IPS-18c (cell line): ENCODE results near the gene PLCD1.

Experiments
- H3K4me3 ChIP-seq: 2 replicates; pipeline ENCODE4 v1.7.0; 2013; ENCODE audit warnings: low read depth, mild to moderate bottlenecking, low read length, moderate library complexity; ENCODE audit not compliant: insufficient read depth
- H3K9me3 ChIP-seq: one replicate; pipeline ENCODE4 v1.6.1; 2013; ENCODE audit warnings: mild to moderate bottlenecking, low read length, moderate library complexity; ENCODE audit not compliant: control insufficient read depth, insufficient read depth

The PLCD1 gene

DNA sequence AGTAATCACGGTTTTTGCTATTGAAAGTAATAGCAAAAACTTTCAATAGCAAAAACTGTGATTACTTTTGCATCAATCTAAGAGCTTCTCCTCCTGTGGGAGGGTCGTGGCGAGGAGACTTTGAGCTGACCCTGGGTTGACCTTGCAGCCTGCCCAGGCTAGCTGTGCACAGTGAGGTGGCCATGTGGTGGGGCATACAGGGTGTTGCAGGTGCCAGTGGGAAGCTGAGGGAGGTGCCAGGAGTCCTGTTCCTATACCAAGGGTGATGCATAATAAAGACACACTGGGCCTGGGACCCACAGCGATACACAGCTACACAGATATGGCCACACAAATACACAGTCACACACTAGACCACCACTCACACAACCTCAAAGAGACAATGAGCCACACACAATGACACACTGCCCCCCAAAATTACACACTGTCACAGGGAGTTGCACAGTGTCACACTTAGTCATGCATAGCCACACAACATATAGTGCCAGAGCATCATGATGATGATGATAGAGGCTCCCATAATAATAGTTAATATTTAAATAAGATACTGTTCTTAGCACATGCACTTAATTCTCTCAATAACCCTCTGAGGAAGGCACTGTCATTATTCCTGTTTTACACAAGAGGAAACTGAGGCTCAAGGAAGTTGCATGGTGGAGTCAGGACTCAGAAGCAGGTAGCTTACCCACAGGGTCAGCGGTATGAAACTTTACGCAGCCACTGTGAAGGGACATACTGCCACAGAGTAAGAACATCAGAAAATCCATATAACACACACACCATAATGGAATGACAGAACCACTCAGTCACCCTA, 6.3 kb downstream of the PLCD1 start:
- no peaks in the 10 kb centered on the region for H3K9me3 ChIP-seq
- no peak overlapping the region for H3K4me3 ChIP-seq

- no peaks in the 10 kb centered on the region for H3K9me3 ChIP-seq
Measured at GRCh38 chr3:38022301-38022700, 7.1 kb downstream of the PLCD1 start.

DNA sequence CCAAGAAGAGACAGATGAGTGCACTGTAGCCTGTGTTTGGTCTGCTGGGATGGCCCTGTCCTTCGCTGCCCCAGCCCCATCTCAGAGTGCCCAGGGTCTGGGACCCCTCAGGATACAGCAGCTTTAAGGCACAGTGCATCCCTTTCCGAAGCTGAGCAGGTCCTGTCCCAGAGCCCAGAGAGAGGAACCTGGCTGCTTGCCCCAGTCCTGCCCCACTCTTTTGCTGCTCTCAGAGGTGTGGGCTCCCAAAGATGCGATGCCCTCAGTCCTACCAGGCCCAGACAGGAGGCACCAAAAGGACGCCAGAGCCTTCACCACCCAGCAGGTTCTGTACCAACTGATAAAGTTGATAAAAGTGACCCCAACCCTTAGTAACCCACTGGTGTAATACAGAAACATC, 8.2 kb downstream of the PLCD1 start:
- Histone ChIP-seq H3K9me3 (no peaks in the 10 kb centered on the region), H3K4me3 (no peak overlapping the region)

More at GRCh38 chr3:38022301-38022700, 7.1 kb downstream of the PLCD1 start:
- H3K4me3 ChIP-seq = no peak overlapping the region

GRCh38 chr3:38020342-38020726, 9.1 kb downstream of the PLCD1 start:
- Histone ChIP-seq H3K4me3 (no peak overlapping the region), H3K9me3 (no peaks in the 10 kb centered on the region)

DNA sequence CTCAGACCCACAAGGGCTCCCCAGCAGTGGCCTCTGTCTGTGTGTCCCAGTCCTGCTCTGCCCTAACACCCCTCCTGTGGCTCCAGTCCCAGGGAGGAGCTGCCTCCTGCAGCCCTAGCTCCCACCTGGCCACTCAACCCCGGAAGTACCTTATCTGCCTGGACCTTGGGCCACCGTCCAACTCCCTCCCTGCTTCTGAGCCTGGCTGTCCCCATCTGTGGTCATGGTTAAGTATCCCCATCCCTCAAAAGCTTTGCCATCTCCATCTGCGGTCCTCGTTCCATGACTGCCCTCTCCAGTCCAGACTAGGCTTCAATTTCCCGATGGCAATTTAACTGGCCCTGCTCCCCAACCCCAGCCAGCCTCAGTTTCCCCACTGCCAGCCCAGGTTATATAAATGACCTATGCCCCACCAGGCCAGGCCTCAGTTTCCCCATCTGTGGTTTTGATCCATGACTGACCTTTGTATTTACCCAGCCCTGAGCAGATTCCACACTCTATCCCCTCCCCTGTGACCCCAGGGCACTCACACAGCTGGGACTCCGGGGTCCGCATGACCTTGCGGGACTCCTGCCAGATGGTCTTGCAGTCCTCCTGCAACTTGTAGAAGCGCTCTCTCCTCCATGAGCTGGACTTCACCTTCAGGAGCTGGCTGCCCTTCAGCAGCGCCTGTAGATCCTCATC, 9.6 kb downstream of the PLCD1 start:
- no peak overlapping the region for H3K4me3 ChIP-seq
- no peaks in the 10 kb centered on the region for H3K9me3 ChIP-seq

DNA sequence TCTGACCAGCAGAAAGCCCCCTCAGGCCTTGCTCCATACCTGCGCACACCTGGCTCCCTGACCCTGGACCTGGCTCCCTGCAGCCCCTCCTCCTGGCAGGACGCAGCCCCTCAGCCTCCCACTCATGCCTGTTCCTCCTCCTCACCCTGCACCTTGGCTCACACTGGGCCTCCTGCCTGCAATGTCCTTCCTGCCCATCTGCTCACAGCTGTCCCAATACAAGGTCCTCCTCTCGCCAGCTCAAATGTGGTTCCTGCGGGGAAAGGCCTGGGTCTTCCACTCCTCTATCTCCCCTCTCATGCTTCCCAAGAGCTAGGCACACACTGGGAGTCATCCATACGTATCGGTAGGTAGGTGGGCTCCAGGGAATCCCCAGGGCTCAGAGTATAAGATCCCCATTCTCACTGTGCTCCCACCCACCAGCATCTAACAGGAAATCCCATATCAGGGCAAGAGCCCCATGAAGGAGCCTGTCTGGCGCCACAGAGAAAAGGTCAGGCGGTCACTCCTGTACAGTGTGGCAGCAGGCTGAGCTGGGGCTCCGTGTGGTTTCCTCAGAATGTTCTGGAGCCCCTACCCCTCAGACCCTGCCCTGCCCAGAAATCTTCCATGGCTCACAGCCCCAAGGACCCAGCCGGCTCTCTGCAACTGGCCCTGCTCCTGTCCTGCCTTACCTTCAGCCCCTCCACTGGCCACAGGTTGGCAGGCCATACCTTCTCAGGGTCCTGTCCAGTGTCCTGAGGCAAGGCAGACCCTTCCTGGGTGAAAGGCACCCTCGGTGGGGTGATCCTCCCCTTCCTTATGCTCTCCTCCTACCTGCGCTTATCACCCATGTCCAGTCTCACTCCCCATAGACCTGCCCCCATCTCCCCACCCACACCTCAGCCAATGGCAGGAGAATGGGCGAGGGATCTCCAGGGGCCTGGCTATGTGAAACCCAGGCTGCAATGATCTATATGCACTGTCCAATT, 10.9 kb downstream of the PLCD1 start:
- H3K9me3 ChIP-seq = no peaks in the 10 kb centered on the region
- H3K4me3 ChIP-seq = no peak overlapping the region

- H3K9me3 ChIP-seq = no peaks in the 10 kb centered on the region
- H3K4me3 ChIP-seq = no peak overlapping the region
Measured at GRCh38 chr3:38017445-38018295, 11.8 kb downstream of the PLCD1 start.

DNA sequence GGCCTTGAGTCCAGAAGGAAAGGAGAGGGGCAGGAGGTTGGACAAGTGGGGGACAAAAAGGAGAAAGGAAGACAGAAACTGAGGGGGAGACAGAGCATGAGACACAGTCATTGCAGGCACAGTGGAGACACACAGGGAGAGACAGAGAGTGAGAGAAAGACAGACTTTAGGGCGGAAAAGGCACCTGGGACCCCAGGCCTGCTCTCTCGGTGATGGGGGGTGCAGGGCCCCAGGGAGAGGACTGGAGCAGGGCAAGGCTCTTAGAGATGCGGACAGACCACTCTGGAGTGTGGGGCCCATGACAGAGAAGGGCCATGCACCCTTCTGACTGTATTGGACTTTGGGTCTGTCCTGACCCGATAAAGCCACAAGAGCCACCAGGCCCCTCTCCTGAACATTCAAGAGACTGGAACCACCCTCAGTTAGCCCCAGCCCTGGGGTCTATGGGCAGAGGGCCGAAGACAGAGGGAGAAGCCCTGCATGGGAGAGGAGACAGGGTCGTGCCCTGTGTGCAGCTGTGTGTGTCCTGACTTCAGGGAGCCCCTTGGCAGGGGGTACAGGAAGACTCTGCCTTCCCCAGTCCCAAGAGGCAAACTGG, 12.5 kb downstream of the PLCD1 start:
- no peaks in the 10 kb centered on the region for H3K9me3 ChIP-seq
- no peak overlapping the region for H3K4me3 ChIP-seq

- Histone ChIP-seq H3K4me3 (no peak overlapping the region), H3K9me3 (no peaks in the 10 kb centered on the region)
Measured at GRCh38 chr3:38016410-38016809, 13.0 kb downstream of the PLCD1 start.

- Histone ChIP-seq H3K9me3 (no peaks in the 10 kb centered on the region), H3K4me3 (no peak overlapping the region)
Measured at GRCh38 chr3:38015984-38016383, 13.5 kb downstream of the PLCD1 start.

- H3K9me3 ChIP-seq = no peaks in the 10 kb centered on the region
- H3K4me3 ChIP-seq = no peak overlapping the region
Measured at GRCh38 chr3:38015485-38015884, 14.0 kb downstream of the PLCD1 start.

DNA sequence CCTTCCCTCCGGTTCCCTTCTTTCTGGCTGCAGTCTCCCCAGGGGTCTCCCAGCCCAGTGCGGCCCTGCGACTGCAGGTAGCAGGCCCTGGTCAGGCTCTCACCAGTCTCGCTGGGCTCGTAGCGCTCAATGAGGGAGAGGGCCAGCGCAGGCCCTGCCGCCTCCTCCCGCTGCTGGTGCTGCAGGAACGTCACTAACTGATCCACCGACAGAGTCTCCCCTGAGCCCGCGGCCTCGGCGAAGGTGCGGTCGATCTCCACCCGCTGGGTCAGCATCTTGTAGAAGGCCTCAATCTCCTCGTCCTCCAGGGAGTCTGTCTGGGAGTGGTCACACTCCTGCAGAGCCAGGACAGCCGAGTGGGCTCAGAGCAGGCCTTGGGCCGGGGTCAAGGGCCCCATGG, 18.3 kb downstream of the PLCD1 start:
- no peaks in the 10 kb centered on the region for H3K9me3 ChIP-seq
- no peak overlapping the region for H3K4me3 ChIP-seq

DNA sequence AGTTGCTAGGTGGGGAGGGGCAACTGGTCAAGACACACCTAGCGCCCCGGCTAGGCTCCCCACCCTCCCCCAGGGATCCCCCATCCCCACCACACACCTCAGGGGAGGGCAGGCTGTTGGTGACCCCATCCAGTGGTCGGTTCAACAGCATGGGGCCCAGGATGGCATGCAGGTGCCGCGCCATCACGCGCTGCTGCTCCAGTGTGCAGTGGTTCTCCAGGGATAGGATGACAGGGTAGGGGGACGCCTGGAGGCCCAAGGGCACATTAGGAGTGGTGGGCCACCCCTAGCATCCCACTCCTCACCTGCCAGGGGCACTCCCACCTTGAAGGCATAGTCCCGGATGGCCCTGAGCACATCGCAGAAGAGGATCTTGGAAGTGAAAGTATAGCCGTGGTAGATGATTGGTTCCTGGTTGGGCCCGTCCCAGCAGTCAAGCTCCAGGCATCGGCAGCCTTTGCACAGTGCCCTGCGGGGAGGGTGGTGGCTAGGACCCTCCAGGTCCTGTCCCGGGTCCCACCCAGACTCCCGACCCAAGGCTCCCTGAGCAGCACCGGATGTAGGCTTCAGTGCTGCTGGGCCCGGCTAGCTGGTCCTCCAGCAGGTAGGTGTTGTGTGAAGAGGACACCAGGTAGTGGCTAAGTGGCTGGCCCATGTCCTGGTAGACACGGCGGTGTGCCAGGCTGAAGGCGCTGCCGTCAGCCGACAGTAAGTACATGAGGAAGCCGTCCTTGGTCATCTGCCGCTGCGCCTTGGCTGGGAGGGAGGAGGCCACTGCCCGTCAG, 19.4 kb downstream of the PLCD1 start:
- Histone ChIP-seq H3K4me3 (no peak overlapping the region), H3K9me3 (no peaks in the 10 kb centered on the region)

- Histone ChIP-seq H3K4me3 (no peak overlapping the region), H3K9me3 (no peaks in the 10 kb centered on the region)
Measured at GRCh38 chr3:38008971-38009580, 20.4 kb downstream of the PLCD1 start.

GRCh38 chr3:38008191-38008701, 21.2 kb downstream of the PLCD1 start:
- Histone ChIP-seq H3K9me3 (no peaks in the 10 kb centered on the region), H3K4me3 (no peak overlapping the region)
